Endothelial cell of umbilical vein (primary cell): ENCODE data around the gene IRF1. TPM values are rescaled to one million over a fixed set of nuclear protein-coding genes. Genes with fewer than 3 reads are reported as not detected.

Experiments used
- BruUV-seq: library from RNA; stranded (reverse); fragments of 400-500 nt; replicated peaks from 2 replicates; lab custom pipeline; 2021; lab: Mats Ljungman, UMichigan
- CTCF ChIA-PET: fragments of 300-600, 350-600 bp; sonication (Branson Sonifier 250); formaldehyde crosslinking; loops from one replicate; lab custom pipeline; 2021; ENCODE audit warnings: antibody characterized with exemption, inconsistent platforms; lab: Charles Lee
- POLR2A ChIA-PET: fragments of 300-600, 350-600 bp; sonication (Branson Sonifier 250); formaldehyde crosslinking; loops from one replicate; lab custom pipeline; 2021; ENCODE audit warnings: antibody characterized with exemption, inconsistent platforms; lab: Charles Lee
- DNase-seq: peaks from one replicate; pipeline ENCODE4 v3.0.0-alpha.2; 2011; ENCODE audit warnings: low read depth, low spot score
- FAIRE-seq: peaks from 2 replicates; lab custom pipeline; 2011; peaks lifted over from hg19 to GRCh38; lab: Jason Lieb, UNC
- H2AFZ ChIP-seq: 2 replicates; pipeline ENCODE4 v1.6.0; 2012; ENCODE audit warnings: low read depth, low read length, control low read depth, inconsistent platforms
- H3K27ac ChIP-seq: 2 replicates; pipeline ENCODE4 v1.5.1; 2011; ENCODE audit warnings: low read depth, mild to moderate bottlenecking, control low read depth, low read length, moderate library complexity; ENCODE audit not compliant: insufficient read depth
- H3K27me3 ChIP-seq, 2 experiments: 2 replicates each; pipeline versions ENCODE4 v1.6.0 to v1.6.1; 2011; ENCODE audit warnings: low read length in 2 of 2, mixed read lengths in 1 of 2; ENCODE audit not compliant: control insufficient read depth in 2 of 2, insufficient read depth in 2 of 2
- H3K36me3 ChIP-seq, 2 experiments: 2 replicates in 1 of 2; 3 replicates in 1 of 2; pipeline ENCODE4 v1.5.1; 2011; ENCODE audit warnings: low read length in 2 of 2, mild to moderate bottlenecking in 1 of 2, moderate library complexity in 1 of 2; ENCODE audit not compliant: control insufficient read depth in 2 of 2, insufficient read depth in 2 of 2; ENCODE audit errors: extremely low read depth in 1 of 2
- H3K4me1 ChIP-seq: 3 replicates; pipeline ENCODE4 v1.5.1; 2011; ENCODE audit warnings: mild to moderate bottlenecking, low read length; ENCODE audit not compliant: control insufficient read depth, insufficient read depth; ENCODE audit errors: extremely low read depth
- H3K4me2 ChIP-seq: 2 replicates; pipeline ENCODE4 v1.6.1; 2011; ENCODE audit warnings: low read length, control low read depth, mixed read lengths; ENCODE audit not compliant: insufficient read depth
- H3K4me3 ChIP-seq, 3 experiments: fragments of 200-600 bp in 1 of 3; sonication (generic), shearing (Covaris generic) in 1 of 3; replicated peaks in 1 of 3; 2 replicates each; pipeline ENCODE4 v1.5.1; 2011 to 2016; ENCODE audit warnings: control low read depth in 3 of 3, low read length in 3 of 3, mild to moderate bottlenecking in 2 of 3, inconsistent platforms in 1 of 3, low read depth in 1 of 3, moderate library complexity in 1 of 3; ENCODE audit not compliant: insufficient read depth in 1 of 3
- H3K79me2 ChIP-seq: 2 replicates; pipeline ENCODE4 v1.6.0; 2012; ENCODE audit warnings: low read length, inconsistent platforms; ENCODE audit not compliant: control insufficient read depth, insufficient read depth
- H3K9ac ChIP-seq: replicated peaks from 2 replicates; pipeline ENCODE3; 2011; ENCODE audit warnings: low read length, control low read depth; ENCODE audit not compliant: insufficient read depth; ENCODE audit errors: extremely low read depth
- H3K9me1 ChIP-seq: replicated peaks from 3 replicates; pipeline ENCODE4 v1.6.0; 2011; ENCODE audit warnings: mild to moderate bottlenecking, low read length; ENCODE audit not compliant: control insufficient read depth, insufficient read depth; ENCODE audit errors: extremely low read depth
- H3K9me3 ChIP-seq: replicated peaks from 2 replicates; pipeline ENCODE4 v1.5.1; 2012; ENCODE audit warnings: low read length, inconsistent platforms; ENCODE audit not compliant: control insufficient read depth, insufficient read depth
- H4K20me1 ChIP-seq: replicated peaks from 2 replicates; pipeline ENCODE3; 2011; ENCODE audit warnings: mild to moderate bottlenecking, low read length; ENCODE audit not compliant: control insufficient read depth, insufficient read depth; ENCODE audit errors: extremely low read depth
- CTCF ChIP-seq, 2 donors: IDR thresholded peaks; 1 replicate in 1 of 2; 2 replicates in 1 of 2; pipeline ENCODE4 v1.5.1; 2011; ENCODE audit warnings: low read length in 2 of 2, mild to moderate bottlenecking in 2 of 2, moderate library complexity in 2 of 2, control low read depth in 1 of 2, inconsistent platforms in 1 of 2, low read depth in 1 of 2; ENCODE audit not compliant: insufficient read depth in 1 of 2; ENCODE audit errors: extremely low read depth in 1 of 2
- EZH2 ChIP-seq: IDR thresholded peaks from 2 replicates; pipeline ENCODE4 v1.6.1; 2012; ENCODE audit warnings: borderline replicate concordance, low read depth, mild to moderate bottlenecking, moderate library complexity, low read length, inconsistent platforms; ENCODE audit not compliant: severe bottlenecking
- FOS ChIP-seq: IDR thresholded peaks from 2 replicates; pipeline ENCODE4 v1.6.1; 2011; ENCODE audit warnings: mild to moderate bottlenecking, low read length, moderate library complexity, borderline replicate concordance; ENCODE audit not compliant: insufficient read depth
- GATA2 ChIP-seq: IDR thresholded peaks from 2 replicates; pipeline ENCODE4 v1.7.0; 2011; ENCODE audit warnings: low read depth, mild to moderate bottlenecking, moderate library complexity, mixed read lengths, low read length; ENCODE audit not compliant: insufficient read length, insufficient read depth
- JUN ChIP-seq: IDR thresholded peaks from 2 replicates; pipeline ENCODE4 v1.6.1; 2011; ENCODE audit warnings: borderline replicate concordance, low read depth; ENCODE audit not compliant: insufficient read length, insufficient read depth
- MAX ChIP-seq: IDR thresholded peaks from 2 replicates; pipeline ENCODE4 v1.6.1; 2011; ENCODE audit not compliant: insufficient read depth, insufficient read length
- MYC ChIP-seq: IDR thresholded peaks from one replicate; pipeline ENCODE4 v1.6.1; 2011; ENCODE audit warnings: mild to moderate bottlenecking, low read depth, low read length
- POLR2A ChIP-seq: IDR thresholded peaks from 2 replicates; pipeline ENCODE4 v1.6.1; 2012; ENCODE audit warnings: low read depth, mild to moderate bottlenecking, control low read depth, low read length
- POLR2AphosphoS5 ChIP-seq: IDR thresholded peaks from 2 replicates; pipeline ENCODE4 v1.6.1; 2012; ENCODE audit warnings: low read depth, mild to moderate bottlenecking, control low read depth, low read length, moderate library complexity; ENCODE audit not compliant: insufficient read depth
- dilution Hi-C: fragments of 300-500 bp; cut with MboI; formaldehyde crosslinking; loops from one replicate; pipeline ENCODE4 v1.15.0; 2019; ENCODE audit warnings: low sequenced_read_pairs; ENCODE audit not compliant: extremely low pct_ligation_motif_present
- intact Hi-C: fragments of 100-400 bp; cut with micrococcal nuclease; formaldehyde crosslinking; loops from one replicate; pipeline ENCODE4 v1.10.0; 2022
- polyA plus RNA-seq, 4 experiments: library from polyadenylated mRNA; depleted of rRNA in 3 of 4; stranded (reverse) in 3 of 4; unstranded in 1 of 4; fragments of >200 nt; gene quantifications; 2 replicates each; pipeline versions ENCODE4 v1.2.1 to v1.2.3, GENCODE V29; 2011 to 2012; ENCODE audit warnings: missing spikeins in 1 of 4
- total RNA-seq: library from RNA; stranded (reverse); gene quantifications from 2 replicates; pipeline ENCODE4 v1.2.3, GENCODE V29; 2021

The IRF1 gene
- total and polyA plus RNA-seq, 2 donors (not counting 3 experiments of a cell fraction or from before 2014, with no cell fraction given), result 12.3 to 28.0 TPM

- FAIRE-seq (no peak), DNase-seq (no peak)
- Histone ChIP-seq H3K9me3 (no peaks in the 10 kb centered on the region), H3K79me2 (peaks cover 20% of the 10 kb centered on the region), H3K9me1 (no peaks in the 10 kb centered on the region), H3K27me3 (no peaks in the 10 kb centered on the region), H3K36me3 (peaks cover 12 to 43% of the 10 kb centered on the region in 2 experiments), H3K27ac (no peak overlapping the region), H2AFZ (no peak overlapping the region), H3K4me3 (no peak overlapping the region), H3K4me1 (peaks cover 19% of the 10 kb centered on the region), H3K4me2 (no peak overlapping the region), H3K9ac (no peak overlapping the region), H4K20me1 (no peaks in the 10 kb centered on the region)
- POLR2A ChIA-PET, result no interaction called here
- dilution Hi-C loops (no loop called here), intact Hi-C loops (no loop called here)
- BruUV-seq, result no TSS peak
- CTCF ChIA-PET, result interaction anchor here (1.2 to 4.4 kb wide), 4 partner anchors 9 to 99 kb away, joined by 3 to 51 read pairs (median 34); no protein-coding TSS in a partner anchor
- TF ChIP-seq EZH2, result no peak
- no peak for TF ChIP-seq MYC
Measured at GRCh38 chr5:132487841-132488555, 2.6 kb downstream of the IRF1 start.

- FAIRE-seq (no peak), DNase-seq (no peak)
- Histone ChIP-seq H3K27me3 (no peaks in the 10 kb centered on the region), H3K9ac (no peak overlapping the region), H3K9me1 (no peaks in the 10 kb centered on the region), H3K79me2 (peaks cover 20% of the 10 kb centered on the region), H3K4me3 (no peak overlapping the region), H3K9me3 (no peaks in the 10 kb centered on the region), H4K20me1 (no peaks in the 10 kb centered on the region), H3K36me3 (peaks cover 12 to 43% of the 10 kb centered on the region in 2 experiments), H3K27ac (no peak overlapping the region), H3K4me2 (no peak overlapping the region), H3K4me1 (peaks cover 19% of the 10 kb centered on the region), H2AFZ (no peak overlapping the region)
- no TSS peak for BruUV-seq
- dilution Hi-C loops, result no loop called here
- intact Hi-C loops, result no loop called here
- CTCF ChIA-PET, result no interaction called here
- TF ChIP-seq MAX, result no peak
- no peak for TF ChIP-seq GATA2
- no peak for TF ChIP-seq FOS
- TF ChIP-seq CTCF (IDR thresholded peaks at IDR 0.05; ENCODE audit: extremely low read depth in 1 of 2, insufficient read depth in 1 of 2, low read depth in 1 of 2, low read length in 2 of 2), result no peak
- no peak for TF ChIP-seq POLR2AphosphoS5
- TF ChIP-seq EZH2, result no peak
- no peak for TF ChIP-seq POLR2A
- no peak for TF ChIP-seq JUN
- TF ChIP-seq MYC, result no peak
- POLR2A ChIA-PET, result no interaction called here
Measured at GRCh38 chr5:132487095-132487428, 3.5 kb downstream of the IRF1 start.
